ENCODE measurements around the gene KIAA1958. TPM values are rescaled to one million over a fixed set of nuclear protein-coding genes. Genes with fewer than 3 reads are reported as not detected.

The KIAA1958 gene
- total and polyA plus RNA-seq, 10 donors = 0.39 to 11.9 (median 6.3) TPM

DNA sequence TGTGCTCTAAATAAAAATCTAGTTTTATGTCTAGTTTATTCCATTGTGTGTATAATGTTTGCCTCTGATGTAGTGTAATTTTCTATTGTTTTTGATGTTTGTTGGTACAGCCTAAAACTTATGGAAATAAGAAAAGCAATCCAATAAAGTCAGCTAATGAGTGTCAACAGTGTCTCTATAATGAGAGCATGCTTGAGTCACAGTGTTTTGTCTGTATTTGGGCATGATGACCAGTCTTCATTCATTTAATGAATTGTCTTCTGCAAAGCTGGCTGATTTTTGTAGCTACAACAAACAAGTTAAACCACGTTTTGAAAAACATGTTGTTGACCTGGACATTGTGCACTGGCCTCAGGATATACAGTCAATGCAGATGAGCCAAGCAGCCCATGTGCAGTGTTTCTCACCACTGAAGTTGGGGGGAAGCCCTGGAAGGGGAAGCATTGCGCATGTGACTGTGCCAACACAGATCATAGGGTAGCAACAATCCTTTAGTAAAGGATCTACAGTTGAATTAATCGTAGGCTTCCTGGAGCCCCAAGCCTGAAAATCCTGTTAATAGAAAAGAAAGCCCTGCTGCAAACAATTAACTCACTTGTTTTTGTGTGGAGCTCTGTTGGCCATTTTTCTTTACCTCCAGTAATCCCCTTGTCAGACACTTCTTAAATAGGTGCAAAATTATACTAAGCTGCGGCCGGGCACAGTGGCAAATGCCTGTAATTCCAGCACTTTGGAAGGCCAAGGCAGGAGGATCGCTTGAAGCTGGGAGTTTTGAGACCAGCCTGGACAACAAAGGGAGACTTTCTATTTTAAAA lies 143.3 kb downstream of the KIAA1958 start:
- WGBS, 5 donors = 78 to 89% (median 86%) methylated on average over 6 of the region's 6 CpGs
- no peaks in the 10 kb centered on the region for H3K9me3 ChIP-seq
- no peak for TF ChIP-seq POLR2AphosphoS5 (IDR thresholded peaks at IDR 0.05)
- no peak for TF ChIP-seq CTCF (IDR thresholded peaks at IDR 0.05 in 8 of 11, conservative IDR thresholded peaks at IDR 0.05 in 3 of 11)
- no peak for TF ChIP-seq POLR2A (IDR thresholded peaks at IDR 0.05)
- H3K36me3 ChIP-seq = no peaks in the 10 kb centered on the region
- no peak overlapping the region for H3K27ac ChIP-seq
- no peaks in the 10 kb centered on the region for H3K27me3 ChIP-seq (replicated peaks in 1 of 7)
- peaks cover 0 to 5% (median 0%) of the 10 kb centered on the region in 6 donors for H3K4me1 ChIP-seq
- intact Hi-C loops (cut with DNase I; ENCODE audit: low total_unique reads) = no loop called here
- no peak overlapping the region for H3K4me3 ChIP-seq
- DNase-seq = no peak

DNA sequence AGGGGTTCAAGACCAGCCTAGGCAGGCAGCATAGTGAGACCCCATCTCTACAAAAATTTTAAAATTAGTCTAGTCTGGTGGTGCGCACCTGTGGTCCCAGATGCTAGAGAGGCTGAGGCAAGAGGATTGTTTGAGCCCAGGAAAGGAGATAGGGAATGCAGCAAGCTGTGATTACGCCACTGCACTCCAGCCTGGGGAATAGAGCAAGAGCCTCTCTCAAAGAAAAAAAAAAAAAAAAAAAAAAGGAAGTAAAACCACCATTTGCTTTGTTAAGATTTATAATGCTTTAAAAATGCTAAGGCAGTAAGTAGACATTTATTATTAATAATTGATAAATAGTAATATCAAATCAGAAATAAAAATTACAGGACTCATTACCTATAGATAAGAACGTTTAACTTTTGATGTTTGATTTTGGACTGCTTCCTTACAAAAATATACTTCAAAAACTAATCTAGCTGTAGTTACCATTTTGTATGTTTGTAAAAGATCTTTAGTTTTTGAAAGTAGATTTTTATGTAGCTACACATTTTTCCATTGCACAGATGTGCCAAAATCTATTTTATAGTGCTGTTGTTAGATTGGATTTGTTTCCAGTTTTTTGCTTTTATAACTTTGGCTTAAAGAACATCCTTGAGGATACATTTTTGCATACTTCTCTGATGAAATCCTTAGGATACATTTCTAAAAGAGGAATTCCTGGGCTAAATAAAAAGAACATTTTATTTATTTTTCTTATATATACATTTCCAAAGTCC lies 144.9 kb downstream of the KIAA1958 start:
- no peaks in the 10 kb centered on the region for H3K27me3 ChIP-seq (replicated peaks in 1 of 7)
- no peaks in the 10 kb centered on the region for H3K36me3 ChIP-seq
- DNase-seq = no peak
- peaks cover 0 to 5% (median 0%) of the 10 kb centered on the region in 6 donors for H3K4me1 ChIP-seq
- TF ChIP-seq CTCF (IDR thresholded peaks at IDR 0.05 in 8 of 11, conservative IDR thresholded peaks at IDR 0.05 in 3 of 11) (no peak), POLR2A (IDR thresholded peaks at IDR 0.05) (no peak)
- 67 to 83% (median 74%) methylated on average over 3 of the region's 3 CpGs for WGBS, 5 donors
- H3K27ac ChIP-seq = no peak overlapping the region
- no peak overlapping the region for H3K4me3 ChIP-seq
- H3K9me3 ChIP-seq = no peaks in the 10 kb centered on the region
- intact Hi-C loops (cut with DNase I; ENCODE audit: low total_unique reads) = no loop called here

GRCh38 chr9:112640311-112640710 lies 153.7 kb downstream of the KIAA1958 start:
- 93 to 100% (median 94%) methylated on average over 4 of the region's 4 CpGs for WGBS, 5 donors
- no peaks in the 10 kb centered on the region for H3K36me3 ChIP-seq
- intact Hi-C loops (cut with DNase I; ENCODE audit: low total_unique reads) = no loop called here
- H3K27ac ChIP-seq = no peak overlapping the region
- no peaks in the 10 kb centered on the region for H3K27me3 ChIP-seq (replicated peaks in 1 of 7)
- no peak for DNase-seq
- no peaks in the 10 kb centered on the region for H3K4me1 ChIP-seq
- H3K4me3 ChIP-seq = no peak overlapping the region
- H3K9me3 ChIP-seq = peaks cover 0 to 28% (median 19%) of the 10 kb centered on the region in 8 donors
- TF ChIP-seq POLR2AphosphoS5 (IDR thresholded peaks at IDR 0.05) (no peak), POLR2A (IDR thresholded peaks at IDR 0.05) (no peak), CTCF (IDR thresholded peaks at IDR 0.05 in 8 of 11, conservative IDR thresholded peaks at IDR 0.05 in 3 of 11) (no peak)

DNA sequence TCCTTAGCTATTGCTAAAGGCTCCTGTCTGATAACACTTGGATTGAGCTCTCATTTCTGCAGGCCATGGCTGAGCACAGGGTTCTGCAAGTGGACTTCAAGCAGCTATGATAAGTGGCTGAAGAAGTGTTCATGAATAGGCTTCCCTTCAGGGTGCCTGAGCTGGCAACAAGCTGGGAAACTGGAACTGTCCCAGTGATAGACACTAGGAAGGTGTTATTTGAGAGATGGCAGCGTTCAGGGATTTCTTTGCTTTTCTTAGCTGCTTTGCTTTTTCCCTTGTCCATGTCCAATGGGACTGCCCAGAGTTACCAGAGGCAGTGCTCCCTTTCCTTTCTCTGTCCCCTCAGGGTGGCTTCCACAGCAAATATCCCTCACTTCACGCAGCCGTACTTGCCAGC lies 155.5 kb downstream of the KIAA1958 start:
- Histone ChIP-seq H3K27me3 (replicated peaks in 1 of 7) (no peaks in the 10 kb centered on the region), H3K27ac (no peak overlapping the region), H3K4me3 (no peak overlapping the region), H3K36me3 (peaks cover 0 to 8% (median 0%) of the 10 kb centered on the region in 6 donors), H3K9me3 (peaks cover 0 to 31% (median 23%) of the 10 kb centered on the region in 8 donors), H3K4me1 (no peaks in the 10 kb centered on the region)
- TF ChIP-seq CTCF (IDR thresholded peaks at IDR 0.05 in 8 of 11, conservative IDR thresholded peaks at IDR 0.05 in 3 of 11) (no peak), POLR2A (IDR thresholded peaks at IDR 0.05) (no peak), POLR2AphosphoS5 (IDR thresholded peaks at IDR 0.05) (no peak)
- DNase-seq = no peak
- 85 to 99% (median 95%) methylated on average over 3 of the region's 3 CpGs for WGBS, 5 donors
- intact Hi-C loops (cut with DNase I; ENCODE audit: low total_unique reads) = no loop called here
